Keratinocyte (primary cell): ENCODE results near the gene FRAS1. TPM values are rescaled to one million over a fixed set of nuclear protein-coding genes. Genes with fewer than 3 reads are reported as not detected.
A peak's percentile ranks its signal among the peaks of the same experiment; 100 is the strongest.

Experiments
- DNase-seq: peaks from one replicate; pipeline ENCODE4 v3.0.0-alpha.2; 2011; ENCODE audit warnings: low read depth, missing footprints, low spot score
- FAIRE-seq: peaks from 2 replicates; lab custom pipeline; 2011; peaks lifted over from hg19 to GRCh38; lab: Jason Lieb, UNC
- H2AFZ ChIP-seq: 2 replicates; pipeline ENCODE4 v1.6.0; 2012; ENCODE audit warnings: low read length, control low read depth, inconsistent platforms; ENCODE audit not compliant: control insufficient read depth
- H3K27ac ChIP-seq: 2 replicates; pipeline ENCODE4 v1.5.1; 2011; ENCODE audit warnings: low read length; ENCODE audit not compliant: control insufficient read depth, insufficient read depth
- H3K27me3 ChIP-seq: 3 replicates; pipeline ENCODE4 v1.6.0; 2011; ENCODE audit warnings: low read length; ENCODE audit not compliant: control insufficient read depth, insufficient read depth; ENCODE audit errors: extremely low read depth
- H3K36me3 ChIP-seq, 2 experiments: 2 replicates in 1 of 2; 3 replicates in 1 of 2; pipeline ENCODE4 v1.5.1; 2011; ENCODE audit warnings: low read length in 2 of 2, mild to moderate bottlenecking in 1 of 2; ENCODE audit not compliant: control insufficient read depth in 2 of 2, insufficient read depth in 2 of 2; ENCODE audit errors: extremely low read depth in 1 of 2
- H3K4me1 ChIP-seq: 3 replicates; pipeline ENCODE4 v1.5.1; 2011; ENCODE audit warnings: low read length; ENCODE audit not compliant: control insufficient read depth, insufficient read depth; ENCODE audit errors: extremely low read depth
- H3K4me2 ChIP-seq: 3 replicates; pipeline ENCODE4 v1.6.0; 2011; ENCODE audit warnings: low read depth, low read length; ENCODE audit not compliant: control insufficient read depth, insufficient read depth; ENCODE audit errors: extremely low read depth
- H3K4me3 ChIP-seq, 3 experiments: fragments of 200-600 bp in 1 of 3; sonication (generic) in 1 of 3; 2 replicates in 2 of 3; 3 replicates in 1 of 3; pipeline ENCODE4 v1.5.1; 2011 to 2016; ENCODE audit warnings: low read length in 3 of 3, mild to moderate bottlenecking in 3 of 3, control low read depth in 2 of 3, inconsistent platforms in 1 of 3, low read depth in 1 of 3, mixed read lengths in 1 of 3, mixed run types in 1 of 3, moderate library complexity in 1 of 3; ENCODE audit not compliant: control insufficient read depth in 2 of 3, insufficient read depth in 2 of 3; ENCODE audit errors: extremely low read depth in 1 of 3
- H3K79me2 ChIP-seq: 2 replicates; pipeline ENCODE4 v1.6.0; 2012; ENCODE audit warnings: low read length; ENCODE audit not compliant: control insufficient read depth, insufficient read depth
- H3K9ac ChIP-seq: 3 replicates; pipeline ENCODE4 v1.6.0; 2011; ENCODE audit warnings: low read length; ENCODE audit not compliant: control insufficient read depth, insufficient read depth; ENCODE audit errors: extremely low read depth
- H3K9me1 ChIP-seq: 3 replicates; pipeline ENCODE4 v1.6.0; 2011; ENCODE audit warnings: low read length; ENCODE audit not compliant: control insufficient read depth, insufficient read depth; ENCODE audit errors: extremely low read depth
- H3K9me3 ChIP-seq: 2 replicates; pipeline ENCODE4 v1.5.1; 2012; ENCODE audit warnings: low read depth, low read length; ENCODE audit not compliant: control insufficient read depth
- H4K20me1 ChIP-seq: 3 replicates; pipeline ENCODE4 v1.6.0; 2011; ENCODE audit warnings: low read length; ENCODE audit not compliant: control insufficient read depth, insufficient read depth; ENCODE audit errors: extremely low read depth
- CTCF ChIP-seq, 3 experiments: IDR thresholded peaks in 1 of 3; conservative IDR thresholded peaks in 1 of 3; optimal IDR thresholded peaks in 1 of 3; 2 replicates in 2 of 3; 3 replicates in 1 of 3; pipeline versions ENCODE3 to v1.5.1; 2011; ENCODE audit warnings: low read length in 3 of 3, mild to moderate bottlenecking in 3 of 3, moderate library complexity in 2 of 3, control low read depth in 1 of 3, inconsistent platforms in 1 of 3; ENCODE audit not compliant: insufficient read depth in 2 of 3; ENCODE audit errors: extremely low read depth in 1 of 3
- EZH2 ChIP-seq: IDR thresholded peaks from one replicate; pipeline ENCODE4 v1.6.1; 2012; ENCODE audit warnings: inconsistent platforms, mild to moderate bottlenecking, low read length, moderate library complexity
- dilution Hi-C: fragments of 300-500 bp; cut with MboI; formaldehyde crosslinking; loops from one replicate; pipeline ENCODE4 v1.7.0; 2020; ENCODE audit warnings: low sequenced_read_pairs; ENCODE audit not compliant: extremely low pct_ligation_motif_present
- polyA plus RNA-seq, 5 experiments: library from polyadenylated mRNA; depleted of rRNA in 3 of 5; stranded (reverse) in 3 of 5; stranded (forward) in 1 of 5; unstranded in 1 of 5; fragments of >200 nt; gene quantifications; 1 replicate in 1 of 5; 2 replicates in 3 of 5; 3 replicates in 1 of 5; pipeline versions ENCODE4 v1.2.1 to v1.2.3, GENCODE V29; 2011 to 2012; ENCODE audit warnings: missing spikeins in 2 of 5, low read depth in 1 of 5, low replicate concordance in 1 of 5

The FRAS1 gene
- polyA plus RNA-seq, 1 donor (not counting 4 experiments of a cell fraction or from before 2014, with no cell fraction given), result 3.5 TPM

- Histone ChIP-seq H3K9ac (peak within 1 kb of the TSS; percentile 92), H3K4me3 (peak within 1 kb of the TSS; percentile 59 to 77 (median 74)), H3K79me2 (peaks cover 18% of the 10 kb centered on the region), H3K9me3 (no peaks in the 10 kb centered on the region), H3K4me1 (peaks cover 39% of the 10 kb centered on the region), H4K20me1 (no peaks in the 10 kb centered on the region), H3K9me1 (no peaks in the 10 kb centered on the region), H3K27ac (peak within 1 kb of the TSS; percentile 93), H3K27me3 (no peaks in the 10 kb centered on the region), H3K36me3 (peaks cover 3 to 18% of the 10 kb centered on the region in 2 experiments), H2AFZ (peak within 1 kb of the TSS; percentile 50), H3K4me2 (peak within 1 kb of the TSS; percentile 99)
- TF ChIP-seq CTCF (optimal IDR thresholded peaks at IDR 0.05 in 1 of 3, IDR thresholded peaks at IDR 0.05 in 1 of 3, conservative IDR thresholded peaks at IDR 0.05 in 1 of 3; ENCODE audit: extremely low read depth in 1 of 3, insufficient read depth in 2 of 3, low read length in 3 of 3), result no peak
- no peak for TF ChIP-seq EZH2
- dilution Hi-C loops, result no loop called here
- FAIRE-seq (no peak), DNase-seq (no peak)
Measured at GRCh38 chr4:78551420-78552351, 494.6 kb downstream of the FRAS1 start, which contains the start of gene ANXA3. Gene ANXA3 (plus strand): TSS chr4:78551770. CDS start chr4:78554474, 2,704 bp downstream.

GRCh38 chr4:78552389-78553042 is 495.4 kb downstream of the FRAS1 start:
- no peak for TF ChIP-seq CTCF (optimal IDR thresholded peaks at IDR 0.05 in 1 of 3, IDR thresholded peaks at IDR 0.05 in 1 of 3, conservative IDR thresholded peaks at IDR 0.05 in 1 of 3; ENCODE audit: extremely low read depth in 1 of 3, insufficient read depth in 2 of 3, low read length in 3 of 3)
- no peak for TF ChIP-seq EZH2
- no peaks in the 10 kb centered on the region for H3K27me3 ChIP-seq
- FAIRE-seq (peak; percentile 95), DNase-seq (peak; percentile 69)
- H3K9me3 ChIP-seq, result no peaks in the 10 kb centered on the region
- H3K4me3 ChIP-seq, result peak overlapping the region; percentile 59 to 77 (median 74)
- peaks cover 48% of the 10 kb centered on the region for H3K4me1 ChIP-seq
- H3K27ac ChIP-seq, result peak overlapping the region; percentile 93
- peak overlapping the region; percentile 99 for H3K4me2 ChIP-seq
- peaks cover 6 to 24% of the 10 kb centered on the region in 2 experiments for H3K36me3 ChIP-seq
- H3K9ac ChIP-seq, result peak overlapping the region; percentile 92
- H3K9me1 ChIP-seq, result no peaks in the 10 kb centered on the region
- peaks cover 24% of the 10 kb centered on the region for H3K79me2 ChIP-seq
- dilution Hi-C loops, result no loop called here
- H2AFZ ChIP-seq, result no peak overlapping the region
- no peaks in the 10 kb centered on the region for H4K20me1 ChIP-seq
